GM12878 (cell line): ENCODE data around the gene KIF20B. TPM values are rescaled to one million over a fixed set of nuclear protein-coding genes. Genes with fewer than 3 reads are reported as not detected.

Experiments
- ATF7 ChIP-seq: fragments of 450-650 bp; IDR thresholded peaks from 2 replicates; pipeline ENCODE4 v1.6.1; 2016; ENCODE audit warnings: low read depth, mild to moderate bottlenecking
- BCL11A ChIP-seq: IDR thresholded peaks from 2 replicates; pipeline ENCODE4 v1.6.1; 2011; ENCODE audit warnings: low read depth, low read length
- BCLAF1 ChIP-seq: fragments of 450-650 bp; IDR thresholded peaks from 2 replicates; pipeline ENCODE4 v1.6.1; 2017; ENCODE audit warnings: antibody characterized with exemption, mild to moderate bottlenecking, moderate library complexity
- GABPA ChIP-seq: IDR thresholded peaks from 2 replicates; pipeline ENCODE4 v1.6.1; 2014; ENCODE audit warnings: antibody characterized with exemption, low read depth, mild to moderate bottlenecking, inconsistent platforms
- KLF5 ChIP-seq: fragments of 450-650 bp; IDR thresholded peaks from 2 replicates; pipeline ENCODE4 v1.6.1; 2014; ENCODE audit warnings: mild to moderate bottlenecking; ENCODE audit not compliant: partially characterized antibody
- MEF2B ChIP-seq: fragments of 450-650 bp; IDR thresholded peaks from 2 replicates; pipeline ENCODE4 v1.6.1; 2018; ENCODE audit warnings: mild to moderate bottlenecking, moderate library complexity; ENCODE audit not compliant: partially characterized antibody, poor library complexity, severe bottlenecking
- NFXL1 ChIP-seq: fragments of 450-650 bp; IDR thresholded peaks from 2 replicates; pipeline ENCODE4 v1.6.1; 2017; ENCODE audit warnings: antibody characterized with exemption, mild to moderate bottlenecking, borderline replicate concordance
- NFYB ChIP-seq: IDR thresholded peaks from 2 replicates; pipeline ENCODE4 v1.6.1; 2011; ENCODE audit warnings: low read depth, mild to moderate bottlenecking, low read length, improper control_type of control experiment, moderate library complexity; ENCODE audit not compliant: insufficient read depth
- NR2C2 ChIP-seq: IDR thresholded peaks from 2 replicates; pipeline ENCODE4 v1.6.1; 2011; ENCODE audit warnings: borderline replicate concordance, low read depth; ENCODE audit not compliant: control insufficient read depth, insufficient read length
- NRF1 ChIP-seq: conservative IDR thresholded peaks from 2 replicates; pipeline ENCODE4 v1.6.1; 2011; ENCODE audit warnings: mild to moderate bottlenecking, low read depth, low read length, improper control_type of control experiment
- POU2F2 ChIP-seq: IDR thresholded peaks from 3 replicates; pipeline ENCODE4 v1.6.1; 2011; ENCODE audit warnings: low read depth, mild to moderate bottlenecking, low read length, borderline replicate concordance
- PRDM15 ChIP-seq: fragments of 450-650 bp; formaldehyde crosslinking; IDR thresholded peaks from 2 replicates; pipeline ENCODE4 v1.4.0; 2020; ENCODE audit warnings: mild to moderate bottlenecking, moderate library complexity
- ZBED1 ChIP-seq: IDR thresholded peaks from 2 replicates; pipeline ENCODE4 v1.6.1; 2016; ENCODE audit warnings: borderline replicate concordance
- ZBTB11 ChIP-seq: fragments of 450-650 bp; formaldehyde crosslinking; IDR thresholded peaks from 2 replicates; pipeline ENCODE4 v1.5.0; 2022; ENCODE audit warnings: mild to moderate bottlenecking, missing genetic modification characterization
- polyA plus RNA-seq, 11 experiments: library from polyadenylated mRNA; depleted of rRNA in 4 of 11; unstranded in 6 of 11; stranded (reverse) in 5 of 11; fragments of >200 nt; fragmentation: Nextera tagmentation in 4 of 11; fragmentation: Illumina TruSeq in 1 of 11; extraction: Ambion mirVana in 4 of 11; extraction: Trizol in 1 of 11; gene quantifications; 1 replicate in 1 of 11; 2 replicates in 10 of 11; pipeline versions ENCODE4 v1.2.1 to v1.2.3, GENCODE V29; 2011 to 2016; ENCODE audit warnings: inconsistent platforms in 2 of 11, missing spikeins in 2 of 11, low read depth in 1 of 11
- total RNA-seq, 4 experiments: library from RNA; depleted of rRNA in 3 of 4; stranded (reverse); fragments of >200 nt in 3 of 4; fragmentation: Illumina TruSeq in 1 of 4; extraction: Trizol in 1 of 4; gene quantifications; 2 replicates each; pipeline versions ENCODE4 v1.2.1 to v1.2.3, GENCODE V29; 2013 to 2021

Gene KIF20B
- total and polyA plus RNA-seq, 10 of the 15 experiments (the other 5 are each of a cell fraction or from before 2014, with no cell fraction given) = 15.6 to 67.7 (median 44.3) TPM

GRCh38 chr10:89789188-89789877 is 87.9 kb downstream of the KIF20B start (continued):
- TF ChIP-seq BCLAF1 = no peak
- no peak for TF ChIP-seq KLF5
- no peak for TF ChIP-seq NFYB
- TF ChIP-seq ZBTB11 (CRISPR knock-in tag) = no peak
- TF ChIP-seq NRF1 = no peak
- TF ChIP-seq GABPA = no peak
- TF ChIP-seq POU2F2 = no peak
- no peak for TF ChIP-seq PRDM15 (CRISPR knock-in tag)
- TF ChIP-seq BCL11A = no peak
- no peak for TF ChIP-seq NR2C2
- no peak for TF ChIP-seq MEF2B
- TF ChIP-seq ZBED1 = no peak
- no peak for TF ChIP-seq NFXL1
- no peak for TF ChIP-seq ATF7
